ENCODE results near the gene GTF2IRD1. TPM values are rescaled to one million over a fixed set of nuclear protein-coding genes. Genes with fewer than 3 reads are reported as not detected.

Gene GTF2IRD1
- total RNA-seq, 1 experiment from 2014 or later: 54.0 TPM

DNA sequence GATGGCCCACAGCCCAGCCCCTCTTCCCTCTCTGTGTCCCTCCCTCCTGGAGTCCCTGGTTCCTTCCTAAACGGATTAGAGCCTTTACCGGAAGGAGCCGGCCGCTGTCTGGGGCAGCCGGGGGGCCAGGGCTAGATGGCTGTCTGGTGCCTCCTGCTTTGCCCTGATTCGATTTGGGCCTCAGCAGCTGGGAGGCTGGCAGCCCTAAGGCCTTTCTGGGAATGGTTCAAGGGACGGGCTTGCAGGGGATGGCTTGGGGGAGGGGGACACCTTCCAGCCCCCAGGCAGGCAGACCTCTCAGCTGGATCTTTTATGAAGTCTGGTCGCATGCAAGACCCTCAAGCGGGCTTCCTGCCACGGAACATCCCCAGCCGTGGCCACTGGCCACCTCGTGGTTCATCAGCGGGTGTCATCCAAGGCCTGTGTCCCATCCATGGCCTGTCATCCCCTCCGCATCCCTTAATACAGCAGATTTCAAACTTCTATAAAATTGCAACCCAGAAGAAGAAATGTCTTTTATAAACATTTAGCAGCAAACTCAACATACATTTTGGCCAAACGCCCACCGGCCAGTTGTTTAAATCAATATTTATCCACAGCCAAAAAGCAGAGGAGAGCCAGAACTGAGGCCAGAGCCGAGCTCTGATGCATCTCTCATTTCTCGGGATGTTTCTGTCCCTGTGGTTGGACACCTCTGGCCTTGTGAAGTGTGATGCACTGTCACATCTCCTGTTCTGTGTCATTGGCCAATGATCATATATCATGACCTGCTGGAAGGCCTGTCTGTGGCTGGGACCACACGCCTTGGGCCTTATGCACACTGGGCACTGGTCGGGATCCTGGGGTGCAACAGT lies 52.0 kb downstream of the GTF2IRD1 start:
- Histone ChIP-seq H3K27me3 (ENCODE audit: control insufficient read depth, insufficient read depth, low read length) (no peaks in the 10 kb centered on the region), H3K27ac (ENCODE audit: low read length) (no peak overlapping the region), H3K9me3 (ENCODE audit: control insufficient read depth, insufficient read depth, low read depth, low read length) (no peaks in the 10 kb centered on the region), H3K4me1 (ENCODE audit: control insufficient read depth, insufficient read depth, low read length) (0 out of 2 replicates have a peak, but pooled peaks cover 4% of the 10 kb centered on the region), H3K36me3 (ENCODE audit: control insufficient read depth, insufficient read depth, low read length) (no peaks in the 10 kb centered on the region), H3K4me3 (ENCODE audit: low read depth in 2 of 2, low read length in 2 of 2) (no peak overlapping the region)
- intact Hi-C loops (cut with micrococcal nuclease; ENCODE audit: unreplicated experiment) (no loop called here), in situ Hi-C loops (cut with HindIII; ENCODE audit: low pct_unique_long_range_greater_than_20kb, low sequenced_read_pairs) (no loop called here)
- ATAC-seq (peak; percentile 15; the same call in 1 of the 2 replicates), DNase-seq (ENCODE audit: low read depth, low spot score) (no peak)
- POLR2A ChIA-PET: no interaction called here
- TF ChIP-seq, protein P1, sequence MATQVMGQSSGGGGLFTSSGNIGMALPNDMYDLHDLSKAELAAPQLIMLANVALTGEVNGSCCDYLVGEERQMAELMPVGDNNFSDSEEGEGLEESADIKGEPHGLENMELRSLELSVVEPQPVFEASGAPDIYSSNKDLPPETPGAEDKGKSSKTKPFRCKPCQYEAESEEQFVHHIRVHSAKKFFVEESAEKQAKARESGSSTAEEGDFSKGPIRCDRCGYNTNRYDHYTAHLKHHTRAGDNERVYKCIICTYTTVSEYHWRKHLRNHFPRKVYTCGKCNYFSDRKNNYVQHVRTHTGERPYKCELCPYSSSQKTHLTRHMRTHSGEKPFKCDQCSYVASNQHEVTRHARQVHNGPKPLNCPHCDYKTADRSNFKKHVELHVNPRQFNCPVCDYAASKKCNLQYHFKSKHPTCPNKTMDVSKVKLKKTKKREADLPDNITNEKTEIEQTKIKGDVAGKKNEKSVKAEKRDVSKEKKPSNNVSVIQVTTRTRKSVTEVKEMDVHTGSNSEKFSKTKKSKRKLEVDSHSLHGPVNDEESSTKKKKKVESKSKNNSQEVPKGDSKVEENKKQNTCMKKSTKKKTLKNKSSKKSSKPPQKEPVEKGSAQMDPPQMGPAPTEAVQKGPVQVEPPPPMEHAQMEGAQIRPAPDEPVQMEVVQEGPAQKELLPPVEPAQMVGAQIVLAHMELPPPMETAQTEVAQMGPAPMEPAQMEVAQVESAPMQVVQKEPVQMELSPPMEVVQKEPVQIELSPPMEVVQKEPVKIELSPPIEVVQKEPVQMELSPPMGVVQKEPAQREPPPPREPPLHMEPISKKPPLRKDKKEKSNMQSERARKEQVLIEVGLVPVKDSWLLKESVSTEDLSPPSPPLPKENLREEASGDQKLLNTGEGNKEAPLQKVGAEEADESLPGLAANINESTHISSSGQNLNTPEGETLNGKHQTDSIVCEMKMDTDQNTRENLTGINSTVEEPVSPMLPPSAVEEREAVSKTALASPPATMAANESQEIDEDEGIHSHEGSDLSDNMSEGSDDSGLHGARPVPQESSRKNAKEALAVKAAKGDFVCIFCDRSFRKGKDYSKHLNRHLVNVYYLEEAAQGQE (IDR thresholded peaks at IDR 0.05; ENCODE audit: insufficient read depth in 1 of 2, low read depth in 2 of 2, low read length in 1 of 2): no peak
- TF ChIP-seq, protein P2, sequence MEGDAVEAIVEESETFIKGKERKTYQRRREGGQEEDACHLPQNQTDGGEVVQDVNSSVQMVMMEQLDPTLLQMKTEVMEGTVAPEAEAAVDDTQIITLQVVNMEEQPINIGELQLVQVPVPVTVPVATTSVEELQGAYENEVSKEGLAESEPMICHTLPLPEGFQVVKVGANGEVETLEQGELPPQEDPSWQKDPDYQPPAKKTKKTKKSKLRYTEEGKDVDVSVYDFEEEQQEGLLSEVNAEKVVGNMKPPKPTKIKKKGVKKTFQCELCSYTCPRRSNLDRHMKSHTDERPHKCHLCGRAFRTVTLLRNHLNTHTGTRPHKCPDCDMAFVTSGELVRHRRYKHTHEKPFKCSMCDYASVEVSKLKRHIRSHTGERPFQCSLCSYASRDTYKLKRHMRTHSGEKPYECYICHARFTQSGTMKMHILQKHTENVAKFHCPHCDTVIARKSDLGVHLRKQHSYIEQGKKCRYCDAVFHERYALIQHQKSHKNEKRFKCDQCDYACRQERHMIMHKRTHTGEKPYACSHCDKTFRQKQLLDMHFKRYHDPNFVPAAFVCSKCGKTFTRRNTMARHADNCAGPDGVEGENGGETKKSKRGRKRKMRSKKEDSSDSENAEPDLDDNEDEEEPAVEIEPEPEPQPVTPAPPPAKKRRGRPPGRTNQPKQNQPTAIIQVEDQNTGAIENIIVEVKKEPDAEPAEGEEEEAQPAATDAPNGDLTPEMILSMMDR (IDR thresholded peaks at IDR 0.05): no peak
- TF ChIP-seq TCF7L2 (IDR thresholded peaks at IDR 0.05; ENCODE audit: low read depth, low read length) (no peak), POLR2AphosphoS5 (IDR thresholded peaks at IDR 0.05; ENCODE audit: low read depth, low read length) (no peak), SIN3A (IDR thresholded peaks at IDR 0.05; ENCODE audit: borderline replicate concordance, insufficient read depth, low read depth, low read length) (no peak)
- CTCF ChIA-PET: no interaction called here
- BruUV-seq (replicated peaks): no TSS peak

DNA sequence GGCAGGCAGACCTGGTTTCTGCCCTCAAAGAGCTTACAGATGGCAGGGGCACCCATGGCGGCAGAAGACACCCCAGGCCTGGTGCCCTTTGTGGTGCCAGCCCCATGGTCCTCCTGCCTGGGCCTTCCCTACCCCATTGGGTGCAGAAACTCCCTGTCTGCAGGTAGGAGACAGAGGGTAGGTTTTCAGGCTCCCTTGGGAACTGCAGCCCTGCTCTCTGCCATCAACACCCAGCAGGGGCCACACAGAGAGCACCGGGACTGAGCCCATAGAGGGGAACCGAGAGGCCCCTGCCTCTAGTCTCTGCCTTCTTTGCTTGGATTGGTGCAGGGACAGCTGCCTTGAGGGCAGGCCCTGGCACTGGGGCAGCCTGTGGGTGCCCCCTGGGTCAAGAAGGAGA lies 52.6 kb downstream of the GTF2IRD1 start:
- DNase-seq (ENCODE audit: low read depth, low spot score) (no peak), ATAC-seq (peak; percentile 43)
- H3K36me3 ChIP-seq (ENCODE audit: control insufficient read depth, insufficient read depth, low read length): no peaks in the 10 kb centered on the region
- in situ Hi-C loops (cut with HindIII; ENCODE audit: low pct_unique_long_range_greater_than_20kb, low sequenced_read_pairs): no loop called here
- ChIA-PET POLR2A (no interaction called here), CTCF (no interaction called here)
- BruUV-seq (replicated peaks): no TSS peak
- no peak overlapping the region for H3K4me3 ChIP-seq (ENCODE audit: low read depth in 2 of 2, low read length in 2 of 2)
- H3K27me3 ChIP-seq (ENCODE audit: control insufficient read depth, insufficient read depth, low read length): no peaks in the 10 kb centered on the region
- H3K9me3 ChIP-seq (ENCODE audit: control insufficient read depth, insufficient read depth, low read depth, low read length): no peaks in the 10 kb centered on the region
- TF ChIP-seq POLR2AphosphoS5 (IDR thresholded peaks at IDR 0.05; ENCODE audit: low read depth, low read length) (no peak), SIN3A (IDR thresholded peaks at IDR 0.05; ENCODE audit: borderline replicate concordance, insufficient read depth, low read depth, low read length) (no peak), TCF7L2 (IDR thresholded peaks at IDR 0.05; ENCODE audit: low read depth, low read length) (no peak)
- TF ChIP-seq, protein P2 (IDR thresholded peaks at IDR 0.05): no peak
- TF ChIP-seq, protein P1 (IDR thresholded peaks at IDR 0.05; ENCODE audit: insufficient read depth in 1 of 2, low read depth in 2 of 2, low read length in 1 of 2): no peak
- no peaks in the 10 kb centered on the region for H3K4me1 ChIP-seq (ENCODE audit: control insufficient read depth, insufficient read depth, low read length)
- no peak overlapping the region for H3K27ac ChIP-seq (ENCODE audit: low read length)
- intact Hi-C loops (cut with micrococcal nuclease; ENCODE audit: unreplicated experiment): no loop called here
